GM12801 (cell line): Measurements from ENCODE around the gene NRXN3.

Experiments
- CTCF ChIP-seq: IDR thresholded peaks from one replicate; pipeline ENCODE4 v1.5.1; 2011; ENCODE audit warnings: control low read depth; ENCODE audit not compliant: insufficient read length; ENCODE audit errors: extremely low read depth

Gene NRXN3

DNA sequence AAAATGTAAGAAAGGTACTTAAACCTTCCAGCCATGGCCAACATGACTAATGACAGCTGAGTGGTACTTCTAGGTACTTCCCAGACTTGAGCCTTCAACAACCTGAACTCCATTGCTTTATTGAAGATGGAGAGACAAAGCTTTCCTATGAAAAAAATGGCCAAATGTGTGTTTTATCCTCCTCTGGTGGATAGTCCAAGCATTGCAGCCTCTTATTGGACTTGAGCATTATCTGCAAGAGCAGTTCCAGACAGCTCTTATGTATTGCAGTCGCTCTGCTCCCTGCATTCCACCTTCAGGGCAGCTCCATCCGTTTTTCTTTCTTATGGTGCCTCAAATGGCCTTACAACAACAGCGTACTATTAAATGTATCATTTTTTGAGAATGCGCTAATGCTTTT, 588.2 kb downstream of the NRXN3 start:
- peak; percentile 40 for TF ChIP-seq CTCF

DNA sequence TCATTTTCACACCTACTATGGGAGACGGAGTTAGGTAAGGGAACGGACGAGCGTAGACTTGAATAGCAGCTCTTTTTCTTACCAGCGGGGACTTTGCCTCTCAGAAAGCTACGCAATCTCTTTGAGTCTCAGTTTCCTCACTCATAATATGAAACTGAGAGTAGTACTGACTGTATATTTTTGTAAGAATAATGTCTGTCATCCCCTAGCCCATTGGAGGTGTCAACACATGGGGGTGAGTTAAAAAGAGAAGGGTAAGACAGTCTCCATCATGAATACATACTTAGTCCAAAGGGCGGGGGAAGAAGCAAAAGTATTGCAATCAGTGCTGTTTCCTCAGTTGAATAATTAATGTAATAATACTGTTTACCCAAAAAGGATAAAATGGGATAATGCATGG, 592.2 kb downstream of the NRXN3 start:
- no peak for TF ChIP-seq CTCF

DNA sequence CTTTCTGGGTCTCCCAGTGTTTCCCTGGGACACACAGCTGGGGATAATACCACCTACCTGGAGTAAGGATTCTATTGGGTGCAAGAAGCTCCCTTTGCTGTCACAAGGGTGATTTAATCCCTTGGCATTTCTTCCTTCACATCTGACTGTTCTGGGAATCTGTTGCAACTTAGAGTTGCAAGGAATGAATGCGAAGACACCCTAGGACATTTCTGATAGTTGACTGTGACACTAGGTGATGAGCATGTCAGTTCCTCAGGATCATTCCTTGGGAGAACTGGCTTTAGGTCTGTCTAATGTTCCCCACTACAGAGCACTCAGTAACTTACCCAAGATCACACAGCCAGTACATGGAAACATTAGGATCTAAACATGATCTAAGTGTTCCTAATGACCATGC, 593.6 kb downstream of the NRXN3 start:
- no peak for TF ChIP-seq CTCF

- no peak for TF ChIP-seq CTCF
Measured at GRCh38 chr14:78764240-78764639, 594.1 kb downstream of the NRXN3 start.

DNA sequence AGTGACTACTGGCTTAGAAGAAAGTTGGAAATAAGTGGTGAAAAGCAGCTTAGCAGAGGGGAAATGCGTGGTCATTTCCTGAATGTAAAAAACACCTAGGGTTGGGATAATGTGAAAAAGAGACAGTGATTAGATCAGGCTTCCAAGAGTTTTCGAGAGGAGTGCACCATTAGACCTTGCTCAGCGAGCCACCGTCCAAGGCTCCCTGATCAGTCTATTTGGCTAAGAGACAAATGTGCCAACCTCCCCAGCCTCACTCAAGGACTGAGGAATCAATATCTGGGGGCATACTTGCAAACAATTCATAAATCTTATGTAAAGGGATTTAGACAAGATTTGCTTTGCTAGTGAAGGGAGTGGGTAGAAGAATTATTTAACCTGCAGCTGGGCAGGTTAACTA, 594.5 kb downstream of the NRXN3 start:
- TF ChIP-seq CTCF, result no peak

GRCh38 chr14:78767436-78767835, 597.3 kb downstream of the NRXN3 start:
- no peak for TF ChIP-seq CTCF

GRCh38 chr14:78782551-78782950, 612.4 kb downstream of the NRXN3 start:
- no peak for TF ChIP-seq CTCF

- no peak for TF ChIP-seq CTCF
Measured at GRCh38 chr14:78785265-78785664, 615.1 kb downstream of the NRXN3 start.
